HCT116 (cell line): ENCODE results near the gene NUP54. TPM values are rescaled to one million over a fixed set of nuclear protein-coding genes. Genes with fewer than 3 reads are reported as not detected.

ENCODE experiments used
- ATAC-seq: fragments of 200-7000 bp; cut with Tn5 transposase; 2 replicates; pipeline ENCODE4 v1.9.1; 2020; ENCODE audit warnings: mild to moderate bottlenecking, moderate library complexity
- BruUV-seq: library from RNA; stranded (reverse); fragments of 400-500 nt; replicated peaks from 2 replicates; lab custom pipeline; 2021; lab: Mats Ljungman, UMichigan
- CTCF ChIA-PET: fragments of 300-600 bp; sonication (Branson Sonifier 250); formaldehyde crosslinking; loops from one replicate; lab custom pipeline; 2021; ENCODE audit warnings: antibody characterized with exemption; lab: Charles Lee
- POLR2A ChIA-PET: fragments of 300-600, 350-600 bp; sonication (Branson Sonifier 250); formaldehyde crosslinking; loops from one replicate; lab custom pipeline; 2021; ENCODE audit warnings: antibody characterized with exemption; lab: Charles Lee
- RAD21 ChIA-PET, 2 experiments: fragments of 300-600 bp; sonication (Branson Sonifier 250); formaldehyde crosslinking; loops; one replicate each; lab custom pipeline; 2023; ENCODE audit warnings: low total read pairs in 2 of 2; ENCODE audit not compliant: uncharacterized antibody in 2 of 2, unreplicated experiment in 2 of 2, low non-redundant PET in 1 of 2; lab: Charles Lee
- DNase-seq: peaks from one replicate; pipeline ENCODE4 v3.0.0-alpha.2; 2010; ENCODE audit warnings: low read depth, low spot score
- H2AFZ ChIP-seq: fragments of 200-600 bp; shearing (Covaris generic), sonication (generic); 2 replicates; pipeline ENCODE4 v1.6.1; 2017; ENCODE audit warnings: low read depth, mixed run types, mixed read lengths, antibody characterized with exemption, low read length; ENCODE audit not compliant: poor library complexity, severe bottlenecking
- H3K27ac ChIP-seq: 2 replicates; pipeline ENCODE4 v1.5.1; 2012; ENCODE audit warnings: low read depth, low read length
- H3K27me3 ChIP-seq: fragments of 200-600 bp; sonication (generic); 2 replicates; pipeline ENCODE4 v1.6.1; 2016; ENCODE audit warnings: mixed run types, low read length, mixed read lengths; ENCODE audit not compliant: insufficient read depth
- H3K36me3 ChIP-seq, 2 experiments: fragments of 200-500 bp in 1 of 2; fragments of 200-600 bp in 1 of 2; sonication (Bioruptor generic) in 1 of 2; sonication (generic) in 1 of 2; 2 replicates each; pipeline versions ENCODE4 v1.5.1 to v1.6.1; 2014 to 2016; ENCODE audit warnings: low read length in 2 of 2, inconsistent platforms in 1 of 2, mixed read lengths in 1 of 2, mixed run types in 1 of 2; ENCODE audit not compliant: insufficient read depth in 2 of 2, control insufficient read depth in 1 of 2
- H3K4me1 ChIP-seq, 2 experiments: fragments of 200-600 bp in 1 of 2; sonication (generic) in 1 of 2; 2 replicates each; pipeline versions ENCODE4 v1.5.1 to v1.6.1; 2012 to 2017; ENCODE audit warnings: low read length in 2 of 2, inconsistent platforms in 1 of 2, mild to moderate bottlenecking in 1 of 2, mixed read lengths in 1 of 2, mixed run types in 1 of 2, moderate library complexity in 1 of 2; ENCODE audit not compliant: insufficient read depth in 2 of 2, control insufficient read depth in 1 of 2
- H3K4me2 ChIP-seq: fragments of 200-600 bp; sonication (generic); 2 replicates; pipeline ENCODE4 v1.6.1; 2017; ENCODE audit warnings: mixed run types, low read length, mixed read lengths
- H3K4me3 ChIP-seq, 2 experiments: fragments of 200-600 bp in 1 of 2; sonication (generic) in 1 of 2; replicated peaks in 1 of 2; 2 replicates each; pipeline ENCODE4 v1.5.1; 2011 to 2016; ENCODE audit warnings: low read length in 2 of 2, control low read depth in 1 of 2, low read depth in 1 of 2, mild to moderate bottlenecking in 1 of 2, mixed read lengths in 1 of 2, mixed run types in 1 of 2
- H3K79me2 ChIP-seq: fragments of 200-600 bp; sonication (generic); 2 replicates; pipeline ENCODE4 v1.6.1; 2017; ENCODE audit warnings: mild to moderate bottlenecking, mixed run types, low read length, moderate library complexity, mixed read lengths; ENCODE audit not compliant: insufficient read depth
- H3K9ac ChIP-seq: fragments of 200-600 bp; sonication (generic); 2 replicates; pipeline ENCODE4 v1.6.1; 2016; ENCODE audit warnings: low read length, mixed read lengths
- H3K9me2 ChIP-seq: fragments of 200-600 bp; sonication (generic), shearing (Covaris generic); 2 replicates; pipeline ENCODE4 v1.6.1; 2017; ENCODE audit warnings: mixed run types, mild to moderate bottlenecking, moderate library complexity; ENCODE audit not compliant: insufficient read depth
- H3K9me3 ChIP-seq, 2 experiments: fragments of 200-500 bp in 1 of 2; fragments of 200-600 bp in 1 of 2; sonication (Bioruptor generic) in 1 of 2; sonication (generic) in 1 of 2; 2 replicates each; pipeline ENCODE4 v1.6.1; 2014 to 2017; ENCODE audit warnings: low read length in 2 of 2, mixed read lengths in 2 of 2, inconsistent platforms in 1 of 2, low read depth in 1 of 2, mild to moderate bottlenecking in 1 of 2, mixed run types in 1 of 2, moderate library complexity in 1 of 2; ENCODE audit not compliant: control insufficient read depth in 1 of 2, insufficient read depth in 1 of 2
- H4K20me1 ChIP-seq: fragments of 200-600 bp; sonication (generic), shearing (Covaris generic); 2 replicates; pipeline ENCODE4 v1.6.1; 2017; ENCODE audit warnings: mixed run types, mild to moderate bottlenecking, moderate library complexity; ENCODE audit not compliant: insufficient read depth
- CBX3 ChIP-seq: IDR thresholded peaks from 2 replicates; pipeline ENCODE4 v1.6.1; 2012; ENCODE audit warnings: low read depth
- CEBPB ChIP-seq: IDR thresholded peaks from 2 replicates; pipeline ENCODE4 v1.6.1; 2012; ENCODE audit warnings: low read depth
- EZH2phosphoT487 ChIP-seq: fragments of 200-600 bp; IDR thresholded peaks from 2 replicates; pipeline ENCODE4 v1.6.1; 2018; ENCODE audit warnings: antibody characterized with exemption, borderline replicate concordance
- JUND ChIP-seq: IDR thresholded peaks from 2 replicates; pipeline ENCODE4 v1.6.1; 2012
- YY1 ChIP-seq: IDR thresholded peaks from 2 replicates; pipeline ENCODE4 v1.6.1; 2011; ENCODE audit warnings: low read length, low read depth, moderate library complexity, mild to moderate bottlenecking; ENCODE audit not compliant: insufficient replicate concordance; ENCODE audit errors: extremely low read depth
- ZFX ChIP-seq: fragments of 450-650 bp; IDR thresholded peaks from 2 replicates; pipeline ENCODE4 v1.6.1; 2017
- intact Hi-C: fragments of 100-400 bp; cut with micrococcal nuclease; formaldehyde crosslinking; loops from 2 replicates; pipeline ENCODE4 v1.10.0; 2022
- total RNA-seq: library from RNA; stranded (reverse); gene quantifications from one replicate; pipeline ENCODE4 v1.2.1, GENCODE V29; 2021; ENCODE audit not compliant: unreplicated experiment
- TF ChIP-seq, protein P1 (sequence below), 3 experiments: fragments of 200-600 bp in 1 of 3; sonication (generic) in 1 of 3; IDR thresholded peaks in 2 of 3; conservative IDR thresholded peaks in 1 of 3; 2 replicates each; pipeline ENCODE4 v1.5.1; 2012 to 2017; ENCODE audit warnings: low read depth in 2 of 3, low read length in 2 of 3, antibody characterized with exemption in 1 of 3, borderline replicate concordance in 1 of 3, control low read depth in 1 of 3, mild to moderate bottlenecking in 1 of 3, mixed read lengths in 1 of 3, mixed run types in 1 of 3, moderate library complexity in 1 of 3; ENCODE audit not compliant: insufficient read depth in 1 of 3
- TF ChIP-seq, protein P2 (sequence below): IDR thresholded peaks from 2 replicates; pipeline ENCODE4 v1.6.1; 2012
- TF ChIP-seq, protein P3 (sequence below): IDR thresholded peaks from 2 replicates; pipeline ENCODE4 v1.6.1; 2011; ENCODE audit warnings: mild to moderate bottlenecking, low read length, moderate library complexity; ENCODE audit not compliant: insufficient replicate concordance; ENCODE audit errors: extremely low read depth

NUP54 gene
- total RNA-seq, 1 experiment from 2014 or later = 53.9 TPM

DNA sequence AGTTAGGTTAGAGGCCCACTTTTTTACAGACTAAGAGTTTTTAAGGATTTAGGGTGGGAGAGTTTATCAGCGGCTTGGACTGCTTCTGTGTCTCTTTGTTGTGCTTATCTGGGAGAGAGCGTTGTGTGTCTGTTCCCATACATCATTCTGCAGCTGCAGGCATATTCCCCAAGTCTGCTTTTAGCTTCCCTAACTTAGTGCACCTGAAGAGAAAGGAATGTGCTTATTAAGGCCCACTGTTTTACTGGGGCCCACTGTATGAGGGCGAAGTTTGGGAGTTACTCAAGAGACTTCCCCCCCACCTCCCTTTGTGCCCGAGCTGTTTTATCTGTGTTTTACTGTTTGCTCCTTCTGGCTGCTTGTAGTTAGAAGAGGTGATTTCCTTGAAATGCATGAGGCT, 41.8 kb downstream of the NUP54 start:
- ATAC-seq (no peak), DNase-seq (no peak)
- no peaks in the 10 kb centered on the region for H3K9me3 ChIP-seq
- peaks cover 6% of the 10 kb centered on the region; the same call in 1 of the 2 replicates for H3K27me3 ChIP-seq
- CTCF ChIA-PET = interaction anchor here (1.4 to 1.7 kb wide), 2 partner anchors 111 to 211 kb away, joined by 4 to 8 read pairs; no protein-coding TSS in a partner anchor
- H3K79me2 ChIP-seq = no peaks in the 10 kb centered on the region
- no peak overlapping the region for H3K9ac ChIP-seq
- intact Hi-C loops = no loop called here
- H3K36me3 ChIP-seq = no peaks in the 10 kb centered on the region
- no TSS peak for BruUV-seq
- POLR2A ChIA-PET = no interaction called here
- no peaks in the 10 kb centered on the region for H4K20me1 ChIP-seq
- no peak overlapping the region for H3K4me3 ChIP-seq
- H3K4me2 ChIP-seq = no peak overlapping the region
- no peak overlapping the region for H3K27ac ChIP-seq
- H3K9me2 ChIP-seq = no peaks in the 10 kb centered on the region
- RAD21 ChIA-PET = no interaction called here
- H2AFZ ChIP-seq = no peak overlapping the region
- TF ChIP-seq, protein P1, sequence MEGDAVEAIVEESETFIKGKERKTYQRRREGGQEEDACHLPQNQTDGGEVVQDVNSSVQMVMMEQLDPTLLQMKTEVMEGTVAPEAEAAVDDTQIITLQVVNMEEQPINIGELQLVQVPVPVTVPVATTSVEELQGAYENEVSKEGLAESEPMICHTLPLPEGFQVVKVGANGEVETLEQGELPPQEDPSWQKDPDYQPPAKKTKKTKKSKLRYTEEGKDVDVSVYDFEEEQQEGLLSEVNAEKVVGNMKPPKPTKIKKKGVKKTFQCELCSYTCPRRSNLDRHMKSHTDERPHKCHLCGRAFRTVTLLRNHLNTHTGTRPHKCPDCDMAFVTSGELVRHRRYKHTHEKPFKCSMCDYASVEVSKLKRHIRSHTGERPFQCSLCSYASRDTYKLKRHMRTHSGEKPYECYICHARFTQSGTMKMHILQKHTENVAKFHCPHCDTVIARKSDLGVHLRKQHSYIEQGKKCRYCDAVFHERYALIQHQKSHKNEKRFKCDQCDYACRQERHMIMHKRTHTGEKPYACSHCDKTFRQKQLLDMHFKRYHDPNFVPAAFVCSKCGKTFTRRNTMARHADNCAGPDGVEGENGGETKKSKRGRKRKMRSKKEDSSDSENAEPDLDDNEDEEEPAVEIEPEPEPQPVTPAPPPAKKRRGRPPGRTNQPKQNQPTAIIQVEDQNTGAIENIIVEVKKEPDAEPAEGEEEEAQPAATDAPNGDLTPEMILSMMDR (IDR thresholded peaks at IDR 0.05 in 2 of 3, conservative IDR thresholded peaks at IDR 0.05 in 1 of 3; ENCODE audit: borderline replicate concordance in 1 of 3, insufficient read depth in 1 of 3, low read depth in 2 of 3, low read length in 2 of 3) = no peak
- TF ChIP-seq ZFX (no peak), CBX3 (no peak), EZH2phosphoT487 (no peak), CEBPB (no peak), JUND (no peak), YY1 (no peak)
- TF ChIP-seq, protein P2, sequence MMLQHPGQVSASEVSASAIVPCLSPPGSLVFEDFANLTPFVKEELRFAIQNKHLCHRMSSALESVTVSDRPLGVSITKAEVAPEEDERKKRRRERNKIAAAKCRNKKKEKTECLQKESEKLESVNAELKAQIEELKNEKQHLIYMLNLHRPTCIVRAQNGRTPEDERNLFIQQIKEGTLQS = no peak
- TF ChIP-seq, protein P3, sequence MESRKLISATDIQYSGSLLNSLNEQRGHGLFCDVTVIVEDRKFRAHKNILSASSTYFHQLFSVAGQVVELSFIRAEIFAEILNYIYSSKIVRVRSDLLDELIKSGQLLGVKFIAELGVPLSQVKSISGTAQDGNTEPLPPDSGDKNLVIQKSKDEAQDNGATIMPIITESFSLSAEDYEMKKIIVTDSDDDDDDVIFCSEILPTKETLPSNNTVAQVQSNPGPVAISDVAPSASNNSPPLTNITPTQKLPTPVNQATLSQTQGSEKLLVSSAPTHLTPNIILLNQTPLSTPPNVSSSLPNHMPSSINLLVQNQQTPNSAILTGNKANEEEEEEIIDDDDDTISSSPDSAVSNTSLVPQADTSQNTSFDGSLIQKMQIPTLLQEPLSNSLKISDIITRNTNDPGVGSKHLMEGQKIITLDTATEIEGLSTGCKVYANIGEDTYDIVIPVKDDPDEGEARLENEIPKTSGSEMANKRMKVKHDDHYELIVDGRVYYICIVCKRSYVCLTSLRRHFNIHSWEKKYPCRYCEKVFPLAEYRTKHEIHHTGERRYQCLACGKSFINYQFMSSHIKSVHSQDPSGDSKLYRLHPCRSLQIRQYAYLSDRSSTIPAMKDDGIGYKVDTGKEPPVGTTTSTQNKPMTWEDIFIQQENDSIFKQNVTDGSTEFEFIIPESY = no peak
- H3K4me1 ChIP-seq = no peaks in the 10 kb centered on the region
